GM18868 (cell line): ENCODE measurements around the gene CCND1.
"Not testable (repeated sequence)": the region's sequence is repeated elsewhere in the genome, so short reads cannot be mapped to it uniquely, and the experiment has no call there.

Source experiments
- ATAC-seq: cut with Tn5 transposase; IDR thresholded peaks from one replicate; pipeline ENCODE4 v1.9.1; 2021; ENCODE audit warnings: mild to moderate bottlenecking, moderate library complexity; ENCODE audit not compliant: unreplicated experiment

Gene CCND1

GRCh38 chr11:69617682-69618081 lies 23.3 kb upstream of the CCND1 start:
- no peak for ATAC-seq

GRCh38 chr11:69618237-69618636 lies 22.7 kb upstream of the CCND1 start:
- no peak for ATAC-seq

GRCh38 chr11:69620683-69621290 lies 20.2 kb upstream of the CCND1 start:
- ATAC-seq = no peak

GRCh38 chr11:69622097-69622681 lies 18.8 kb upstream of the CCND1 start:
- ATAC-seq = not testable (repeated sequence)

- no peak for ATAC-seq
Observed at GRCh38 chr11:69624293-69624692, 16.7 kb upstream of the CCND1 start.

GRCh38 chr11:69625476-69625875 lies 15.5 kb upstream of the CCND1 start:
- ATAC-seq = no peak

GRCh38 chr11:69627551-69627950 lies 13.4 kb upstream of the CCND1 start:
- ATAC-seq = no peak

GRCh38 chr11:69630017-69630416 lies 10.9 kb upstream of the CCND1 start:
- ATAC-seq = no peak

GRCh38 chr11:69630424-69630823 lies 10.5 kb upstream of the CCND1 start:
- ATAC-seq = no peak

- no peak for ATAC-seq
Observed at GRCh38 chr11:69632900-69633299, 8.1 kb upstream of the CCND1 start.

GRCh38 chr11:69634069-69634468 lies 6.9 kb upstream of the CCND1 start:
- ATAC-seq = no peak

GRCh38 chr11:69634590-69634989 lies 6.4 kb upstream of the CCND1 start:
- no peak for ATAC-seq

GRCh38 chr11:69635195-69635594 lies 5.8 kb upstream of the CCND1 start:
- no peak for ATAC-seq

GRCh38 chr11:69635804-69636511 lies 5.0 kb upstream of the CCND1 start:
- ATAC-seq = no peak

GRCh38 chr11:69636512-69637197 lies 4.3 kb upstream of the CCND1 start:
- no peak for ATAC-seq

- no peak for ATAC-seq
Observed at GRCh38 chr11:69637198-69637940, 3.6 kb upstream of the CCND1 start.

- no peak for ATAC-seq
Observed at GRCh38 chr11:69637941-69638871, 2.8 kb upstream of the CCND1 start.

- no peak for ATAC-seq
Observed at GRCh38 chr11:69638941-69639681, 1.8 kb upstream of the CCND1 start.

GRCh38 chr11:69639831-69640230 lies 1.1 kb upstream of the CCND1 start:
- ATAC-seq = no peak
